Stimulated activated CD8-positive, alpha-beta memory T cell treated with anti-CD3 and anti-CD28 coated beads, Interleukin-15, amount 100 ng/mL, for 24 hours (primary cell): Measurements from ENCODE around the gene DEFB129.
A peak's percentile ranks its signal among the peaks of the same experiment; 100 is the strongest.
"Not testable (repeated sequence)": the region's sequence is repeated elsewhere in the genome, so short reads cannot be mapped to it uniquely, and the experiment has no call there.

Experiments used
- DNase-seq: peaks from one replicate; pipeline ENCODE4 v3.0.0-alpha.2; 2020; ENCODE audit warnings: low read depth

Gene DEFB129

GRCh38 chr20:253447-253846, 26.4 kb downstream of the DEFB129 start:
- DNase-seq = not testable (repeated sequence)

DNA sequence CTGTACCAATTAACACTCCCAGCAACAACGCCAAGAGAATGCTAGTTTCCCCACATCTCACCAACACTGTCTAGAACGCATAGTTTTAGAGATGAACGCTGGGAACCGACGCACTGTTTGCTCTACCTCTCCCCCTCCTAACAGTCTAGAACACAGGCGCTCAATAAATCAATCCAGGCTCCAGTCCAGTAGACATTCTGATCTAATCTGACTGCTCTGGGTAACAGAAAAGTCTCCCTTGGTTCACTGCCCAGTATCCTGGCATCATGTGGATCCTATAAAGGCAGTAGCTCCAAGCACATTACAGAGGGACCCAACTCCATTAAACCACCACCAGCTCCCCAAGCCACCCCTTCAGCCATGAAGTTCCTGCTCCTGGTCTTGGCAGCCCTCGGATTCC, 30.4 kb downstream of the DEFB129 start, which contains the start of gene DEFB132:
DEFB132 (plus strand) TSS at position 306 of the 400 bp plus-strand sequence; CDS start at position 361, 55 bp downstream.
- DNase-seq = no peak

GRCh38 chr20:258269-258858, 31.3 kb downstream of the DEFB129 start:
- no peak for DNase-seq

DNA sequence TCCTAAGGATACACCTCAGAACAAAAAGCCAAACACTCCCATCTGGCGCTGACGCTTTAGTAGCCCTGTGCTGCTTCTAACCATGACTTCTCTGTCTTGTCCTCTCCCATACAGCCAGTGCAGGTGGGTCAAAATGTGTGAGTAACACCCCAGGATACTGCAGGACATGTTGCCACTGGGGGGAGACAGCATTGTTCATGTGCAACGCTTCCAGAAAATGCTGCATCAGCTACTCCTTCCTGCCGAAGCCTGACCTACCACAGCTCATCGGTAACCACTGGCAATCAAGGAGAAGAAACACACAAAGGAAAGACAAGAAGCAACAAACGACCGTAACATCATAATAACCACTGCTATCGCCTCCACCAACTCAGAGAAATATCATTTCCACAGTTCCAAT, 31.9 kb downstream of the DEFB129 start:
- no peak for DNase-seq

DNA sequence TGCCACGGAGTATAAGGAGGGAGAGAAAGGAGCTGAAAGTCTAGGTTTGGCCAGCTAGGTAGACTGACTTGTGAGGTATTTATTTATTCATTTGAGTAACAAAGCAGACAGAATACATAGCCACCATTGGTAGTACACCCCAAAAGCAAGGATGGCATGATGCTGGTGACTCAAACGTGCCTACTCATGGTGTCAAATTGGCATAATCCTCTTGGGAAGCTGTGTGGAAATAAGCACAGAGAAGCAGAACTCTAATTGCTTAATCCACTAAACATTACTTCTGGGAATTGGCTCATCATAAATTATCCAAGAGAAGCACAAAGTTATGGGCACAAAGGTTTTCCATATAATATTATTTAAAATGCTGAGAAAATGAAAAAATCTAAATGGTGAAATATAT, 32.9 kb downstream of the DEFB129 start:
- DNase-seq = no peak

GRCh38 chr20:263701-264100, 36.6 kb downstream of the DEFB129 start:
- no peak for DNase-seq

DNA sequence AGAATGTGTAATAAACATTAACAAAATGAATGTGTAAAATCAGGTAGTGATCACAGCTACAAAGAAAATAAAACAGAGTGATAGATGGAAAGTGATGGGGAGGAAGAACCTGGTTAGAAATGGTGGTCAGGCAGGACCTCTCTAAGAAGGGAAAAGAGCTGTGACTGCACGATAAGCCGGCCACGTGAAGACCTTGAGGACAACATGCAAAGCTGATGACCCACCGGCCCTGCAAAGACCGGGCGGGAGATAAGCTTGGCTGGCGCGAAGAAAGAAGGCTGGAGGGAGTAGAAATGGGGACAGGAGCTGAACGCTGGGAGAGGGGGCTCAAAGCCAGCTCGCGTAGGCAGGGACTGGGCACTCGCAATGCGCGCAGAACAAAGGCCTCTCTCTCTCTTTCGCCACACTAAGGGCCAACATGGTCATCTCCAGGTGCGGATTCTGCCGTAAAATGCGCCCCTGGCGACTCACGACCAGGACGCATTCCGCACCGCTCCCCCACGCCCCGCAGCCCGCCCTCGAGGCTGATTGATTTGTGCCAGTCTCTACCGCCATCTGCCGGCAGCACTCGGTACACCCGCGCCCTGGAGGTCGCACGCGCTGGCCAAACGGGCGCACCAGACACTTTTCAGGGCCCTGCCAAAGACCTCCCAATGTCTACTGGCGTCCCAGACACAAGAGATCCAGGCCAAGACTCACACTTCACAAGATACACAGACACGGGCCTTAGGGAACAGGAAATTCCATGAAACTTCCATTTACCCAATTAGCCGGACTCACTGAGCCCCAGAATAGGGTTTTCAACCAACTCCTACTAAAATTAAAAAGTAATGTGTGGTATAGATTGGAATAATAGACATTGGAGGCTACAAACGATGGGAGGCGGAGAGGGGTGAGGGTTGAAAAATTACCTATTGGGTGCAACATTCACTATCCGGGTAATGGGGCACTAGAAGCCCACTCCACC, 39.8 kb downstream of the DEFB129 start:
- peak; percentile 90 for DNase-seq

- no peak for DNase-seq
Measured at GRCh38 chr20:270517-270916, 43.5 kb downstream of the DEFB129 start.

DNA sequence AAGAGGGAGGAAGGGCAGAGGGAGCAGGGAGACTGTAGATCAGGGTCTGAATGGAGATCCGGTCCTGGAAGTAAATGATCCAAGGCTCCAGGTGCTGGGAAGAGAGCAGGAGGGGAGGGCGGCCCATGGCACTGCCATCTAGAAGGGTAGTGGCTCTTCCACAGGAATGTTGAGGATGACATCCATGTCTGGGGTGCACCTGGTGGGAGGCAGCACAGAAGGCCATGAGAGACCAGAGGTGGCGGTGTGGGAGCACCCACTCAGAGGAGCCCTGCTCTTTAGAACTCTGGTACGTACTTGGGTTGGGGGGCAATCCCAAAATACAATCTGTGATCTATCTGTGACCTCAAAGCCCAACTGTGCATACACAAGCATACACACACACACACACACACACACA, 44.0 kb downstream of the DEFB129 start:
- no peak for DNase-seq

- no peak for DNase-seq
Measured at GRCh38 chr20:271528-271927, 44.5 kb downstream of the DEFB129 start.

DNA sequence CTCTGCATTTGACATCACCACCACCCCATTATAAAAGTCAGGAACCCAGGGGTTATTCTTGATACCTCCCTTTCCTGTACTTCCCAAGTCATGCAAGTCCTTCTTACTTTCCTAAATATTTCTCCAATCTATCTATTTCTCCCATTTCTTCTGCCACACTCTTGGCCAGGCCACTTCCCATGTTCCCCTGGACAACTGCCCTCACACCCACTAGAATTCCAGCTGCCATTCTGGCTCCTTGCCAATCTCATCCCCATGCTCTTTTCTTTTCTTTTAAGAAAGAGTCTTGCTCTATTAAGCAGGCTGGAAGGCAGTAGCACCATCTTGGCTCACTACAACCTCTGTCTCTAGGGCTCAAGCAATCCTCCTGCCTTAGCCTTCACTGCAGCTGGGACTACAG, 45.7 kb downstream of the DEFB129 start:
- no peak for DNase-seq

DNA sequence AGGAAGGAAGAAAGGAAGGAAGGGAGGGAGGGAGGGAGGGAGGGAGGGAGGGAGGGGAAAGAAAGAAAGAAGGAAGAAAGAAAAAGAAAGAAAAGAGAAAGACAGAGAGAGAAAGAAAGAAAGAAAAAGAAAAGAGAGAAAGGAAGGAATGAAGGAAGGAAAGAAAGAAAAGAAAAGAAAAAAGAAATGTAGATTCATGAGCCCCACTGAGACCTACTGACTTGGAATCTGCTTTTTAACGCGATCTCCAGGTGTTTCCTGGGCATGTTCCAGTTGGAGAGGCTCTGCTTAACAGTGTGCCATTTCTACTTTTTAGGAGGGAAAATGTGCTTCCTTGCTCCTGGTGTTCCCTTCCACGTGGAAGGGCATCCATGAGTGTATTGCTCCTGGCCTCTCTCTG, 46.8 kb downstream of the DEFB129 start:
- DNase-seq = no peak

- DNase-seq = no peak
Measured at GRCh38 chr20:275791-276190, 48.7 kb downstream of the DEFB129 start.

DNA sequence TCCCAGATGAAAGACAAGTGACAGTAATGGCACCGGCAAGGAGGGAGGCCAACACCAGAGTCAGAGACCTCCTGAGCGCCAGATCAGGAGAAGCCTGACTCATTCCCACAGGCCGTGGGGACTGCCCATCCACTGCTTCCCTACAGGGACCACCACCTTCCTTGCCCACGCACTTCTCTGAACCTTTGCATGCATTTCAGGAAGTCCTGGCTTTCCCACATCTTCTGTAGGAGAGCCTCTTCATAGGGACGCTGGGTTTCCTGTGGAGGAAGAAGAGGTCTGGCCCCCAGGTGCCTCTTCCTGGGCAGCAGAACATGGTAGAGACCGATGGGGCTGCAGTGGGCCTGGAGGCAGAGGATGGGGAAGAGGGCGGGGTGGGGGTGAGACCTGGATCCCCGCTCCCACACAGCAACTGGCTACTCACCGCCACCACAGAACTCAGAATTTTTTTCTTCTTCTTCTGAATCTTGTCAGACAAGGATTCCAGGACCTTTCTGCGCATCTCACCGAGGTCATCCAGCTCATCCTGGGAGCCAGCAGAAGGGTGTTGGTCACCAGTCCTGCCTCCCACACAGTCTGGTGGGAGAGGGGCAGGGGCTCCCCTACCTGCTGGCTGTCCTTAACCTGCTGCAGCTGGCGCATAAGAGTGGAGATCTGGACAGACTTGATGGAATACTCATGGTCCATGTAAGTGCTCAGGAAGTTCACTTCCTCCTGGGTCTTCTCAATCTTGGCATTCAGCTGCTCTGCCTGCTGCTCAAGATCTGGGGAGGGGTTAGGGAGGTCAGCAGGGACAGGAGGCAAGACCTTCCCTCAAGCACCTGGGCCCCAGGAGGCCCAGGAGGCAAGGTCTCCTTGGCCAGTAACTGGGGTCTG, 49.8 kb downstream of the DEFB129 start:
- DNase-seq = no peak

- DNase-seq = no peak
Measured at GRCh38 chr20:277496-277781, 50.4 kb downstream of the DEFB129 start.

GRCh38 chr20:278181-278580, 51.1 kb downstream of the DEFB129 start:
- no peak for DNase-seq

DNA sequence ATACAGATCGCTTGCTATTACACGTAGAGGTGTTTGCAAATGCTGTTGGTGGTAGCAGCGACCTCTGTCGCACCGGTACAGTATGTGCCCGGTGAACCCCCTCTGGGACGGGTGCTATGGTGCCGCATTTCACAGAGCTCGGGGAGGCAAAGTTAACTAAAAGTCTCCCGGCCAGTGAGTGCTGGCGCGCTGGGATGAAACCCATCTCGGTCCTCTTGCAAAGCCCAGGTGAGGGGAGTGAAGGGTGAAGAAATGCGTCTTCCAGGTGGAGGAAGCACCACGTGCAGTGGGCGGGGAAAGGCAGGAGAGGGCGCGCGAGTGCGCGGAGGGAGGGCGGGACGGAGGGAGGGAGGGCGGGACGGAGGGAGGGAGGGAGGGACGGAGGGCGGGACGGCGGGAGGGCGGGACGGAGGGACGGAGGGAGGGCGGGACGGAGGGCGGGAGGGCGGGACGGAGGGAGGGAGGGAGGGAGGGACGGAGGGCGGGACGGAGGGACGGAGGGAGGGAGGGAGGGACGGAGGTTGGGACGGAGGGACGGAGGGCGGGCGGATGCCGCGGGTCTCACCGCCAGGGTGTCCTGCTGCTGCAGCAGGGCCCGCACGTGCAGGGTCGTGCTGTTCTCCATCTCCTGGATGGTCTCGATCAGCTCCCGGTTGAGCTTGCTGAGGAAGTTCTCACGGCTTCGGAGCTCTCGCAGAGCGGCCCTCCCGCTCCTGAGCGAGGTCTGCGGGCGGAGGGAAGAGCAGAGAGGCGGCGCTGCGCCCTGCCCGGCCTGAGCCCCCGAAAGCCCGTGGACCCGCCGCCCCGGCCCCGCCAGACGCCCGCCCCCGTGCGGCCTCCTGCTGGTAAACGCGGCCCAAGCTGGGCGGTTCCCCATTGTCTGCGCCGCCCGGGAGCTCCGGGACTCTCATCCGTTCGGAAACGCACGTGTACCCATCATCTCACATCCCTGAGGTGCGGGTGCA, 51.8 kb downstream of the DEFB129 start:
- no peak for DNase-seq
